Endodermal cell (in vitro differentiated cells): ENCODE data around the gene KRTAP13-2. TPM values are rescaled to one million over a fixed set of nuclear protein-coding genes. Genes with fewer than 3 reads are reported as not detected.

ENCODE experiments used
- DNase-seq: peaks from one replicate; pipeline ENCODE4 v3.0.0-alpha.2; 2017
- H3K27ac ChIP-seq: 2 replicates; pipeline ENCODE4 v1.5.1; 2013; ENCODE audit warnings: mild to moderate bottlenecking, low read depth, low read length, moderate library complexity
- H3K27me3 ChIP-seq: 2 replicates; pipeline ENCODE4 v1.6.1; 2013; ENCODE audit warnings: mild to moderate bottlenecking, low read length, moderate library complexity; ENCODE audit not compliant: insufficient read depth, control insufficient read depth, poor library complexity, severe bottlenecking
- H3K36me3 ChIP-seq: 2 replicates; pipeline ENCODE4 v1.7.0; 2013; ENCODE audit warnings: mild to moderate bottlenecking, low read length, moderate library complexity; ENCODE audit not compliant: control insufficient read depth, insufficient read depth
- H3K4me1 ChIP-seq: one replicate; pipeline ENCODE4 v1.7.0; 2013; ENCODE audit warnings: low read length; ENCODE audit not compliant: control insufficient read depth, insufficient read depth
- H3K4me3 ChIP-seq: 2 replicates; pipeline ENCODE4 v1.5.1; 2013; ENCODE audit warnings: mild to moderate bottlenecking, low read length, moderate library complexity
- H3K9ac ChIP-seq: 2 replicates; pipeline ENCODE4 v1.6.1; 2013; ENCODE audit warnings: mild to moderate bottlenecking, low read length, moderate library complexity; ENCODE audit not compliant: poor library complexity, severe bottlenecking; ENCODE audit errors: extremely low read depth
- H3K9me3 ChIP-seq: 2 replicates; pipeline ENCODE4 v1.6.1; 2013; ENCODE audit warnings: mild to moderate bottlenecking, low read length, moderate library complexity; ENCODE audit not compliant: control insufficient read depth
- H3K27ac Mint-ChIP-seq: 2 replicates; pipeline ENCODE4 v1.8.0; 2020; ENCODE audit warnings: mixed read lengths
- H3K27me3 Mint-ChIP-seq: 2 replicates; pipeline ENCODE4 v1.8.0; 2021; ENCODE audit warnings: mild to moderate bottlenecking, mixed read lengths; ENCODE audit not compliant: insufficient read depth
- H3K36me3 Mint-ChIP-seq: 2 replicates; pipeline ENCODE4 v1.8.0; 2020; ENCODE audit warnings: low read depth, mixed read lengths
- H3K4me1 Mint-ChIP-seq: 2 replicates; pipeline ENCODE4 v1.8.0; 2020; ENCODE audit warnings: mixed read lengths
- H3K4me3 Mint-ChIP-seq: 2 replicates; pipeline ENCODE4 v1.8.0; 2020; ENCODE audit warnings: mild to moderate bottlenecking, moderate library complexity, mixed read lengths
- H3K9me3 Mint-ChIP-seq: 2 replicates; pipeline ENCODE4 v1.8.0; 2020; ENCODE audit warnings: mild to moderate bottlenecking, mixed read lengths
- WGBS, 2 experiments: methylation state at CpG; one replicate each; pipeline versions ENCODE4 v1.1.5 to v1.1.7; 2013; ENCODE audit warnings: missing lambda C conversion rate in 2 of 2, mixed read lengths in 1 of 2; ENCODE audit not compliant: insufficient coverage in 1 of 2, insufficient read length in 1 of 2; 5-methylcytosine and 5-hydroxymethylcytosine counted together
- total RNA-seq, 2 donors: library from RNA; stranded (reverse); fragmentation: NEBNext Ultra II Directional in 1 of 2; extraction: Animal tissue kit (Norgen Biotek cat#: 25700) in 1 of 2; gene quantifications; 2 replicates in 1 of 2; 3 replicates in 1 of 2; pipeline ENCODE4 v1.2.1, GENCODE V29; 2021
- TF ChIP-seq, protein P1 (sequence below): fragments of 200-600 bp; sonication (generic); conservative IDR thresholded peaks from 2 replicates; pipeline ENCODE4 v1.5.0; 2021; ENCODE audit warnings: antibody characterized with exemption, mild to moderate bottlenecking

KRTAP13-2 gene
- total RNA-seq, 2 donors from 2014 or later: not detected

DNA sequence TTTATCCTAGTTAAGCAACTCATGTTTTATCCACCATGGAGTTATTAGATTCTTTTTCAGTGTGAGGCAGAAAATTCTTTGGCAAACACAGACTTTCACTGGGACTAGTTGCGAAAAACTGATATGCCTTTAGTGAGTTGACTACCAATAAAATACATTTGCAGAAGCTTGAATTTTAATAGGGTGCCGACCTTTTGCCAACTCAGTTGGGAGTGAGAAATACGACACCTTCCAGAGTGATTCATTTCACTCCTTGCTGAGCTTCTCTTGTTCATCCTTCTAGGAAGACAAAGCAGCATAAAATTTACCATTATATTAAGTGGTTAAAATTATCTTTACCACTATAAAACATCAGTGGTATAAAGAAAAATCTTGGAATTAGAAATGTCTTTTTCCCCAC lies 22.5 kb downstream of the KRTAP13-2 start:
- Histone ChIP-seq H3K36me3 (no peaks in the 10 kb centered on the region), H3K27me3 (no peaks in the 10 kb centered on the region), H3K9ac (no peak overlapping the region), H3K4me1 (peaks cover 4% of the 10 kb centered on the region), H3K4me3 (no peak overlapping the region), H3K27ac (no peak overlapping the region), H3K9me3 (peaks cover 19% of the 10 kb centered on the region)
- Mint-ChIP-seq H3K27ac (no peak overlapping the region), H3K36me3 (no peaks in the 10 kb centered on the region), H3K27me3 (no peaks in the 10 kb centered on the region), H3K9me3 (no peaks in the 10 kb centered on the region), H3K4me1 (peaks cover 16% of the 10 kb centered on the region), H3K4me3 (no peak overlapping the region)
- TF ChIP-seq, protein P1, sequence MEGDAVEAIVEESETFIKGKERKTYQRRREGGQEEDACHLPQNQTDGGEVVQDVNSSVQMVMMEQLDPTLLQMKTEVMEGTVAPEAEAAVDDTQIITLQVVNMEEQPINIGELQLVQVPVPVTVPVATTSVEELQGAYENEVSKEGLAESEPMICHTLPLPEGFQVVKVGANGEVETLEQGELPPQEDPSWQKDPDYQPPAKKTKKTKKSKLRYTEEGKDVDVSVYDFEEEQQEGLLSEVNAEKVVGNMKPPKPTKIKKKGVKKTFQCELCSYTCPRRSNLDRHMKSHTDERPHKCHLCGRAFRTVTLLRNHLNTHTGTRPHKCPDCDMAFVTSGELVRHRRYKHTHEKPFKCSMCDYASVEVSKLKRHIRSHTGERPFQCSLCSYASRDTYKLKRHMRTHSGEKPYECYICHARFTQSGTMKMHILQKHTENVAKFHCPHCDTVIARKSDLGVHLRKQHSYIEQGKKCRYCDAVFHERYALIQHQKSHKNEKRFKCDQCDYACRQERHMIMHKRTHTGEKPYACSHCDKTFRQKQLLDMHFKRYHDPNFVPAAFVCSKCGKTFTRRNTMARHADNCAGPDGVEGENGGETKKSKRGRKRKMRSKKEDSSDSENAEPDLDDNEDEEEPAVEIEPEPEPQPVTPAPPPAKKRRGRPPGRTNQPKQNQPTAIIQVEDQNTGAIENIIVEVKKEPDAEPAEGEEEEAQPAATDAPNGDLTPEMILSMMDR: no peak
- WGBS, 2 experiments: 54 to 78% methylated on average over 2 to 3 of the region's 3 CpGs
- DNase-seq: no peak

DNA sequence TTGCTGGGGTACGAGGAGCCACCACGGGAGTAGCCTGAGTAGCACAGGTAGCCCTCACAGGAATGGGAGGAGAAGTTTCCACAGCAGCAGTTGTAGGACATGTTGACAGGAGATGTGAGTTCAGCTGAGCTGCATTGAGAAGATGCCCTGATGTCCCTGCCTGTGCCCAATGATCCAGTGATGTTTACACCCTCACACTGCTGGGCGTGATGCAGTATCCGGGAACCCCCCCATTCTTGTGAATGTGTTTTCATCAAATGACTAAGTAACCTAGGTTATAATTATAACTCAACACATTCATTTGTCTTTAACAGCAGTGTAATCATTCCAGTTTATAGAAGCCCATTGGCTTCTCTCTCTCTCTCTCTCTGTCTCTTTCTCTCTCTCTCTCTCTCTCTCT lies 23.6 kb downstream of the KRTAP13-2 start, which contains the start of gene KRTAP23-1:
KRTAP23-1 (minus strand) TSS at position 101 of the 400 bp plus-strand sequence; CDS start at position 101, 0 bp downstream.
- no peak for DNase-seq
- Mint-ChIP-seq H3K36me3 (no peaks in the 10 kb centered on the region), H3K27ac (no peak within 1 kb of the TSS), H3K4me1 (peaks cover 16% of the 10 kb centered on the region), H3K27me3 (no peaks in the 10 kb centered on the region), H3K4me3 (no peak within 1 kb of the TSS), H3K9me3 (no peaks in the 10 kb centered on the region)
- Histone ChIP-seq H3K9ac (no peak within 1 kb of the TSS), H3K36me3 (no peaks in the 10 kb centered on the region), H3K9me3 (peaks cover 16% of the 10 kb centered on the region), H3K4me3 (no peak within 1 kb of the TSS), H3K27ac (no peak within 1 kb of the TSS), H3K27me3 (no peaks in the 10 kb centered on the region), H3K4me1 (peaks cover 4% of the 10 kb centered on the region)
- TF ChIP-seq, protein P1: no peak
- WGBS, 2 experiments: 93 to 97% methylated on average over 3 to 4 of the region's 4 CpGs

DNA sequence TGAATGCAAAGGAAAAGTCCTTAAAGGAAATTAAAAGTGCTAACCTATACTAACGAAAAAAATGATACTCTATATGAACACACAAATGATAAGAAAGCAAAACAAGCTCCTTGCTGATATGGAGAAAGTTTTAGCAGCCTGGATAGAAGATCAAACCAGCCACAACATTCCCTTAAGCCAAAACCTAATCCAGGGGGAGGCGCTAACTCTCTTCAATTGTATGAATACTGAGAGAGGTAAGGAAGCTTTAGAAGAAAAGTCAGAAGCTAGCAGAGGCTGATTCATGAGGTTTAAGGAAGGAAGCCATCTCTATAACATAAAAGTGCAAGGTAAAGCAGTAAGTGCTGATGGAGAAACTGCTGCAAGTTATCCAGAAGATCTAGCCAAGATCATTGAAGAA lies 27.1 kb downstream of the KRTAP13-2 start:
- Mint-ChIP-seq H3K36me3 (no peaks in the 10 kb centered on the region), H3K4me3 (no peak overlapping the region), H3K4me1 (peaks cover 6% of the 10 kb centered on the region), H3K27me3 (no peaks in the 10 kb centered on the region), H3K27ac (no peak overlapping the region), H3K9me3 (no peaks in the 10 kb centered on the region)
- Histone ChIP-seq H3K4me3 (no peak overlapping the region), H3K9me3 (peaks cover 12% of the 10 kb centered on the region), H3K27me3 (no peaks in the 10 kb centered on the region), H3K4me1 (peaks cover 4% of the 10 kb centered on the region), H3K27ac (no peak overlapping the region), H3K9ac (no peak overlapping the region), H3K36me3 (no peaks in the 10 kb centered on the region)
- DNase-seq: no peak
- TF ChIP-seq, protein P1: peak; percentile 54
- 86% methylated on average over 1 of the region's 2 CpGs; no CpG with 5 or more reads in 1 of the 2 experiments for WGBS, 2 experiments
